ENCODE results near the gene NGB.

The NGB gene

GRCh38 chr14:77311217-77311616 lies 40.2 kb upstream of the NGB start:
- H3K27me3 ChIP-seq, result no peaks in the 10 kb centered on the region
- no peak for DNase-seq
- no peaks in the 10 kb centered on the region for H3K9me3 ChIP-seq
- TF ChIP-seq CTCF (IDR thresholded peaks at IDR 0.05), result no peak
- H3K27ac ChIP-seq, result no peak overlapping the region
- H3K4me3 ChIP-seq, result no peak overlapping the region
- peaks cover 0 to 33% (median 18%) of the 10 kb centered on the region in 4 donors for H3K4me1 ChIP-seq
- intact Hi-C loops (cut with DNase I; ENCODE audit: low total_unique reads), result loop anchor here (10.0 kb wide), 1 partner anchor 156 kb away; no protein-coding TSS in a partner anchor
- H3K36me3 ChIP-seq, result no peaks in the 10 kb centered on the region

- Histone ChIP-seq H3K27ac (no peak overlapping the region), H3K4me3 (no peak overlapping the region), H3K4me1 (peaks cover 0 to 34% (median 20%) of the 10 kb centered on the region in 4 donors), H3K27me3 (no peaks in the 10 kb centered on the region), H3K36me3 (peaks cover 0 to 10% (median 8%) of the 10 kb centered on the region in 3 donors), H3K9me3 (no peaks in the 10 kb centered on the region)
- DNase-seq, result no peak
- intact Hi-C loops (cut with DNase I; ENCODE audit: low total_unique reads), result loop anchor here (10.0 kb wide), 1 partner anchor 155 kb away; no protein-coding TSS in a partner anchor
- no peak for TF ChIP-seq CTCF (IDR thresholded peaks at IDR 0.05)
Observed at GRCh38 chr14:77310026-77310425, 39.0 kb upstream of the NGB start.

GRCh38 chr14:77309131-77309530 lies 38.1 kb upstream of the NGB start:
- H3K27ac ChIP-seq, result no peak overlapping the region
- peaks cover 0 to 29% (median 20%) of the 10 kb centered on the region in 4 donors for H3K4me1 ChIP-seq
- H3K36me3 ChIP-seq, result peaks cover 0 to 14% (median 10%) of the 10 kb centered on the region in 3 donors
- intact Hi-C loops (cut with DNase I; ENCODE audit: low total_unique reads), result no loop called here
- no peak for DNase-seq
- H3K4me3 ChIP-seq, result no peak overlapping the region
- no peaks in the 10 kb centered on the region for H3K9me3 ChIP-seq
- H3K27me3 ChIP-seq, result no peaks in the 10 kb centered on the region
- no peak for TF ChIP-seq CTCF (IDR thresholded peaks at IDR 0.05)

GRCh38 chr14:77306851-77307496 lies 36.0 kb upstream of the NGB start:
- intact Hi-C loops (cut with DNase I; ENCODE audit: low total_unique reads), result no loop called here
- DNase-seq, result no peak

GRCh38 chr14:77306416-77306815 lies 35.4 kb upstream of the NGB start:
- H3K27me3 ChIP-seq, result no peaks in the 10 kb centered on the region
- H3K4me1 ChIP-seq, result peaks cover 0 to 34% (median 22%) of the 10 kb centered on the region in 4 donors
- H3K27ac ChIP-seq, result peak overlapping the region; percentile 30 to 47
- TF ChIP-seq CTCF (IDR thresholded peaks at IDR 0.05), result no peak
- H3K36me3 ChIP-seq, result peaks cover 0 to 31% (median 23%) of the 10 kb centered on the region in 3 donors
- intact Hi-C loops (cut with DNase I; ENCODE audit: low total_unique reads), result no loop called here
- no peak for DNase-seq
- no peaks in the 10 kb centered on the region for H3K9me3 ChIP-seq
- no peak overlapping the region for H3K4me3 ChIP-seq

More at GRCh38 chr14:77306851-77307496, 36.0 kb upstream of the NGB start:
- no peak overlapping the region for H3K4me3 ChIP-seq
- H3K27ac ChIP-seq, result peak overlapping the region; percentile 30 to 47
- no peaks in the 10 kb centered on the region for H3K27me3 ChIP-seq
- H3K9me3 ChIP-seq, result no peaks in the 10 kb centered on the region
- no peak for TF ChIP-seq CTCF (IDR thresholded peaks at IDR 0.05)
- H3K36me3 ChIP-seq, result peaks cover 0 to 25% (median 23%) of the 10 kb centered on the region in 3 donors
- H3K4me1 ChIP-seq, result peaks cover 0 to 32% (median 21%) of the 10 kb centered on the region in 4 donors

All from tibial artery (tissue), 4 donors.